CD4-positive, alpha-beta T cell treated with Interleukin-4 for 1 hour (primary cell): ENCODE results near the gene MARK3.

Experiments used
- DNase-seq, 2 donors: peaks; one replicate each; pipeline ENCODE4 v3.0.0-alpha.2; 2020 to 2022

The MARK3 gene

DNA sequence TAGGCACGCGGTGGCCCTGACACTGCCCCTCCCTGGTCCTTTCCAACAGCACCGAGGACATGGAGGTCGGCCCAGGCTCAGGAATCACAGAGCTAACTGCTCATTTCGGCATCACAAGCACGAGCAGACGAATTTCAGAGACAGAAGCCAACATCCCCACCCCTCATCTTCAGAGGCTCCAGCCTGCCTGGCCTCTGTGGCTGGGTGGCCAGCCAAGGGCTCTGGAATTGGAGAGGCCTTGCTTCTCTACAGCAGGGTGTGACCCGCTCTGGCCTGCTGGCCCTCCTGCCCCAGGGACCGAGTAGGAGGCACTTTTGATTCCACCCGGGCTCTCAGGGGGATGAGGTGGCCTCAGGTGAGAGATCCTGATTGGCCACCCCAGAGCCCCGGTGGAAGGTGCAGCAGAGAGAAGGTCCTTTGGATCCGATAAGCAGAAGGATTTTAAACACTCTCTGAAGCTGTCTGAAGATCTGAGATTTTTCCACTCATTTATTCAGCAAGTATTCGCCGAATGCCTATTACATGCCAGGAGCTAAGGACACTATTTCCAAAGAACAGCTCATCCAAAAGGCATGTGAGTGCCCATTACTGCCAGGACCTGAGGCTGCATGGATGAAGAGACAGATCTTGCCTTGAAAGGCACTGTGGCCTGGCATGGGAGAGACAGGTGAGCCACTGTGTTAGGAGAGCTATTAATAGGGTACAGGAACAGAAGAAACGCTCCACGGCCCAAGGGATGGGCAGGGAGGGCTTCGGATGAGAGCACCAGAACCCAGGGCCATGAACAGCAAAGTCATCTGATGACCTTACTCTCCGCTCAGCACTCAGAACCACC is 167.0 kb downstream of the MARK3 start:
- no peak for DNase-seq

DNA sequence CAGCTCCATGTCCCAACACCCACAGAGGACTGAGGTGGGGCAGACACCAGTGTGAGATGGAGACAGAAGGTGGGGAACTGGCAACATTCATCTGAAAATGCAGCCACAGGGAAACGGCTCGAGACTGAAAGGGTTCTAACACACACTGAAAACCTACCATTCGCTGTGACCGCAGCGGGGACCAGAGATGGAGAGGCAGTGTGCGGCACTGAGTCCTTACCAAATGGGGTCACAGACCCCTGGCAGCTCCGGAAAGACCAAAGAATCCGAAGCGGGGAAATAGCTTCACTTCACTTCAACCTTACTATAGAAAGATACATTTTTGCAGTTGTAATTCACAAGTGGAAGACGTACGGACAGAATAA is 167.6 kb downstream of the MARK3 start:
- DNase-seq = no peak
